ENCODE measurements around the gene PKMYT1. TPM values are rescaled to one million over a fixed set of nuclear protein-coding genes. Genes with fewer than 3 reads are reported as not detected.

Gene PKMYT1
- total and polyA plus RNA-seq, 7 experiments from 2014 or later = 0.93 to 89.1 TPM; not detected in 5

- Mint-ChIP-seq H3K36me3 (peaks cover 0 to 4% (median 0%) of the 10 kb centered on the region in 5 donors), H3K4me1 (peaks cover 9 to 29% (median 14%) of the 10 kb centered on the region in 7 donors), H3K4me3 (peak overlapping the region in 8 of 10 donors; percentile 33 to 91 (median 66)), H3K27me3 (peaks cover 0 to 2% (median 0%) of the 10 kb centered on the region in 5 donors), H3K9me3 (peaks cover 0 to 2% (median 0%) of the 10 kb centered on the region in 11 donors), H3K27ac (peak overlapping the region in 1 of 9 donors; percentile 88)
- Histone ChIP-seq H3K36me3 (ENCODE audit: control insufficient read depth in 2 of 3, insufficient read depth in 3 of 3, low read length in 3 of 3) (no peaks in the 10 kb centered on the region), H3K9me3 (ENCODE audit: control insufficient read depth in 2 of 3, low read length in 3 of 3) (no peaks in the 10 kb centered on the region), H3K27ac (ENCODE audit: low read depth, low read length) (no peak overlapping the region), H3K4me1 (ENCODE audit: control insufficient read depth in 2 of 2, insufficient read depth in 2 of 2, low read length in 2 of 2) (peaks cover 5 to 6% of the 10 kb centered on the region in 2 donors), H3K4me3 (ENCODE audit: low read length) (peak overlapping the region; percentile 73), H3K27me3 (ENCODE audit: control insufficient read depth in 2 of 2, insufficient read depth in 2 of 2, low read length in 2 of 2) (no peaks in the 10 kb centered on the region)
- intact Hi-C loops (cut with micrococcal nuclease) = loop anchor here (1.0 to 5.0 kb wide), 8 partner anchors 9 to 97 kb away; partner anchors contain the start of genes FLYWCH1 (in 1 of the 2), FLYWCH2 (in 1 of the 2), PAQR4 (in 1 of the 2) and THOC6 (in 1 of the 2)
- ATAC-seq (no peak), DNase-seq (peak in 1 of 9 donors; percentile 57)
- CTCF ChIA-PET = no interaction called here
- POLR2A ChIA-PET = interaction anchor here (0.6 to 2.5 kb wide), 6 partner anchors 15 to 135 kb away, joined by 3 to 6 read pairs (median 3); partner anchors contain the start of genes FLYWCH1 and TNFRSF12A
Observed at GRCh38 chr16:2979669-2980226, 498 bp downstream of the PKMYT1 start.

- Mint-ChIP-seq H3K9me3 (peaks cover 0 to 1% (median 0%) of the 10 kb centered on the region in 11 donors), H3K4me3 (peak overlapping the region in 1 of 10 donors; percentile 61), H3K4me1 (peaks cover 8 to 18% (median 11%) of the 10 kb centered on the region in 7 donors), H3K36me3 (peaks cover 0 to 4% (median 0%) of the 10 kb centered on the region in 5 donors), H3K27me3 (no peaks in the 10 kb centered on the region), H3K27ac (no peak overlapping the region)
- POLR2A ChIA-PET = interaction anchor here (0.6 kb wide), 3 partner anchors 107 to 277 kb away, joined by 3 to 5 read pairs (median 3); no protein-coding TSS in a partner anchor
- DNase-seq (no peak), ATAC-seq (no peak)
- intact Hi-C loops (cut with micrococcal nuclease) = no loop called here
- Histone ChIP-seq H3K36me3 (ENCODE audit: control insufficient read depth in 2 of 3, insufficient read depth in 3 of 3, low read length in 3 of 3) (no peaks in the 10 kb centered on the region), H3K9me3 (ENCODE audit: control insufficient read depth in 2 of 3, low read length in 3 of 3) (no peaks in the 10 kb centered on the region), H3K4me1 (ENCODE audit: control insufficient read depth in 2 of 2, insufficient read depth in 2 of 2, low read length in 2 of 2) (peaks cover 5 to 6% of the 10 kb centered on the region in 2 donors), H3K27me3 (ENCODE audit: control insufficient read depth in 2 of 2, insufficient read depth in 2 of 2, low read length in 2 of 2) (no peaks in the 10 kb centered on the region), H3K4me3 (ENCODE audit: low read length) (no peak overlapping the region), H3K27ac (ENCODE audit: low read depth, low read length) (no peak overlapping the region)
- CTCF ChIA-PET = interaction anchor here (0.7 kb wide), 1 partner anchor 86 kb away, joined by 4 read pairs; no protein-coding TSS in a partner anchor
Observed at GRCh38 chr16:2977440-2977839, 2.8 kb downstream of the PKMYT1 start.

GRCh38 chr16:2976673-2977072 is 3.6 kb downstream of the PKMYT1 start:
- peaks cover under 1 to 21% (median 6%) of the 10 kb centered on the region in 7 donors for H3K4me1 Mint-ChIP-seq
- Histone ChIP-seq H3K4me1 (ENCODE audit: control insufficient read depth in 2 of 2, insufficient read depth in 2 of 2, low read length in 2 of 2) (peaks cover 5 to 6% of the 10 kb centered on the region in 2 donors), H3K27ac (ENCODE audit: low read depth, low read length) (no peak overlapping the region), H3K4me3 (ENCODE audit: low read length) (no peak overlapping the region), H3K36me3 (ENCODE audit: control insufficient read depth in 2 of 3, insufficient read depth in 3 of 3, low read length in 3 of 3) (no peaks in the 10 kb centered on the region), H3K9me3 (ENCODE audit: control insufficient read depth in 2 of 3, low read length in 3 of 3) (no peaks in the 10 kb centered on the region), H3K27me3 (ENCODE audit: control insufficient read depth in 2 of 2, insufficient read depth in 2 of 2, low read length in 2 of 2) (no peaks in the 10 kb centered on the region)
- peaks cover 0 to 1% (median 0%) of the 10 kb centered on the region in 11 donors for H3K9me3 Mint-ChIP-seq
- no peak for ATAC-seq
- CTCF ChIA-PET = no interaction called here
- intact Hi-C loops (cut with micrococcal nuclease) = no loop called here
- H3K27me3 Mint-ChIP-seq = peaks cover 0 to 6% (median 0%) of the 10 kb centered on the region in 5 donors
- no peak overlapping the region for H3K27ac Mint-ChIP-seq
- no peak for DNase-seq
- POLR2A ChIA-PET = interaction anchor here (0.6 kb wide), 1 partner anchor 106 kb away, joined by 3 read pairs; no protein-coding TSS in a partner anchor
- H3K4me3 Mint-ChIP-seq = no peak overlapping the region
- H3K36me3 Mint-ChIP-seq = peaks cover 0 to 3% (median 0%) of the 10 kb centered on the region in 5 donors

GRCh38 chr16:2976201-2976600 is 4.0 kb downstream of the PKMYT1 start:
- Histone ChIP-seq H3K27ac (ENCODE audit: low read depth, low read length) (no peak overlapping the region), H3K27me3 (ENCODE audit: control insufficient read depth in 2 of 2, insufficient read depth in 2 of 2, low read length in 2 of 2) (no peaks in the 10 kb centered on the region), H3K9me3 (ENCODE audit: control insufficient read depth in 2 of 3, low read length in 3 of 3) (no peaks in the 10 kb centered on the region), H3K4me3 (ENCODE audit: low read length) (no peak overlapping the region), H3K36me3 (ENCODE audit: control insufficient read depth in 2 of 3, insufficient read depth in 3 of 3, low read length in 3 of 3) (no peaks in the 10 kb centered on the region), H3K4me1 (ENCODE audit: control insufficient read depth in 2 of 2, insufficient read depth in 2 of 2, low read length in 2 of 2) (peaks cover 5 to 6% of the 10 kb centered on the region in 2 donors)
- Mint-ChIP-seq H3K4me3 (no peak overlapping the region), H3K27ac (no peak overlapping the region), H3K4me1 (peaks cover 0 to 19% (median 1%) of the 10 kb centered on the region in 7 donors), H3K27me3 (peaks cover 0 to 6% (median 0%) of the 10 kb centered on the region in 5 donors), H3K9me3 (peaks cover 0 to 1% (median 0%) of the 10 kb centered on the region in 11 donors), H3K36me3 (peaks cover 0 to 2% (median 0%) of the 10 kb centered on the region in 5 donors)
- intact Hi-C loops (cut with micrococcal nuclease) = no loop called here
- ATAC-seq = no peak
- ChIA-PET CTCF (no interaction called here), POLR2A (no interaction called here)
- DNase-seq = no peak

GRCh38 chr16:2975161-2975795 is 5.0 kb downstream of the PKMYT1 start:
- H3K27ac Mint-ChIP-seq = no peak overlapping the region
- peaks cover 0 to 24% (median 3%) of the 10 kb centered on the region in 7 donors for H3K4me1 Mint-ChIP-seq
- peaks cover 0 to 2% (median 0%) of the 10 kb centered on the region in 5 donors for H3K36me3 Mint-ChIP-seq
- ChIA-PET CTCF (no interaction called here), POLR2A (no interaction called here)
- peaks cover 0 to 6% (median 0%) of the 10 kb centered on the region in 5 donors for H3K27me3 Mint-ChIP-seq
- Histone ChIP-seq H3K27me3 (ENCODE audit: control insufficient read depth in 2 of 2, insufficient read depth in 2 of 2, low read length in 2 of 2) (no peaks in the 10 kb centered on the region), H3K36me3 (ENCODE audit: control insufficient read depth in 2 of 3, insufficient read depth in 3 of 3, low read length in 3 of 3) (no peaks in the 10 kb centered on the region), H3K4me3 (ENCODE audit: low read length) (no peak overlapping the region), H3K27ac (ENCODE audit: low read depth, low read length) (no peak overlapping the region), H3K4me1 (ENCODE audit: control insufficient read depth in 2 of 2, insufficient read depth in 2 of 2, low read length in 2 of 2) (peaks cover 0 to 6% of the 10 kb centered on the region in 2 donors), H3K9me3 (ENCODE audit: control insufficient read depth in 2 of 3, low read length in 3 of 3) (no peaks in the 10 kb centered on the region)
- no peak overlapping the region for H3K4me3 Mint-ChIP-seq
- no peak for ATAC-seq
- peaks cover 0 to 1% (median 0%) of the 10 kb centered on the region in 11 donors for H3K9me3 Mint-ChIP-seq
- DNase-seq = no peak
- intact Hi-C loops (cut with micrococcal nuclease) = no loop called here

DNA sequence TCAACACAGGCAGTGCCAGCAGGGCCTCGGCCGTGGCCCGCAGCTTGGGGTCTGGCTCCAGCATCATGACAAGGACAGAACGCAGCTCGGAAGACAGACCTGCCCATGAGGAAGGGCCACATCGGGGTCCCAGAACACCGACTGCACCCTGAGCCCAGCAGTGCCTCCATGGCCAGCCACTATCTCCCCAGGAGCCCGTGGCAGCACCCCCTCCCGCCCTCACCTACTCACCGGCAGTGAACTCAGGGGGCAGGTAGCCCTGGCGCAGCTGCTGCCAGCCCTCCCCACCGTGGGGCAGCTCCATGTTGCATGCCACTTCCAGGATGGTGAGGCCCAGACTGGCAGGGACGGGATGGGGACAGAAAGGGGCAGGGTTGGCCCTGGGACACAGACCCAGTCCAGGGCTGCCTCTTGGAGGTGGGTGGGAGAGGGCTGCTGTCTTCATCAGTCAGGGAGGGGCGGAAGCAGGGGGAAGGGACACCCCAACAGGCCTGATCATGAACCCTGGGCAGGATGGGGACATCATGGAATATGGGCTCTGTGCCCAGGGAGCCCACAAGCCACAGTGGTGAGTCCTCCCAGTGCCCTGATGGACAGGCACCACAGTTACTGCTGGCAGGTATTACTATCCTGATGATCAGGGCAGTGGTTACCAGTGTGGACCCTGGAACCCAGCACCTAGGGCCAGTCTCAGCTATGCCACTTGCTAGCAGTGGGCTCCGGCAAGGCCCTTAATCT is 5.8 kb downstream of the PKMYT1 start:
- ChIA-PET CTCF (no interaction called here), POLR2A (no interaction called here)
- Histone ChIP-seq H3K27me3 (ENCODE audit: control insufficient read depth in 2 of 2, insufficient read depth in 2 of 2, low read length in 2 of 2) (no peaks in the 10 kb centered on the region), H3K9me3 (ENCODE audit: control insufficient read depth in 2 of 3, low read length in 3 of 3) (no peaks in the 10 kb centered on the region), H3K36me3 (ENCODE audit: control insufficient read depth in 2 of 3, insufficient read depth in 3 of 3, low read length in 3 of 3) (no peaks in the 10 kb centered on the region), H3K27ac (ENCODE audit: low read depth, low read length) (no peak overlapping the region), H3K4me3 (ENCODE audit: low read length) (no peak overlapping the region), H3K4me1 (ENCODE audit: control insufficient read depth in 2 of 2, insufficient read depth in 2 of 2, low read length in 2 of 2) (peaks cover 0 to 6% of the 10 kb centered on the region in 2 donors)
- Mint-ChIP-seq H3K4me3 (no peak overlapping the region), H3K27me3 (peaks cover 0 to 6% (median 0%) of the 10 kb centered on the region in 5 donors), H3K4me1 (peaks cover 0 to 25% (median 3%) of the 10 kb centered on the region in 7 donors), H3K27ac (no peak overlapping the region), H3K36me3 (peaks cover 0 to 2% (median 0%) of the 10 kb centered on the region in 5 donors), H3K9me3 (peaks cover 0 to 1% (median 0%) of the 10 kb centered on the region in 11 donors)
- DNase-seq = no peak
- no peak for ATAC-seq
- intact Hi-C loops (cut with micrococcal nuclease) = no loop called here
